H9 (cell line): ENCODE data around the gene COA1. TPM values are rescaled to one million over a fixed set of nuclear protein-coding genes. Genes with fewer than 3 reads are reported as not detected.
A peak's percentile ranks its signal among the peaks of the same experiment; 100 is the strongest.

Experiments
- DNase-seq: peaks from one replicate; pipeline ENCODE4 v3.0.0-alpha.2; 2017
- H2AFZ ChIP-seq: one replicate; pipeline ENCODE4 v1.6.1; 2013; ENCODE audit warnings: mild to moderate bottlenecking, low read length, control low read depth, moderate library complexity
- H2AK5ac ChIP-seq: 2 replicates; pipeline ENCODE4 v1.6.1; 2013; ENCODE audit warnings: low read length, control low read depth, mixed read lengths; ENCODE audit not compliant: insufficient read length
- H2BK120ac ChIP-seq: one replicate; pipeline ENCODE4 v1.6.1; 2013; ENCODE audit warnings: low read depth, mild to moderate bottlenecking, low read length, control low read depth, inconsistent platforms; ENCODE audit not compliant: poor library complexity, severe bottlenecking
- H2BK12ac ChIP-seq: 2 replicates; pipeline ENCODE4 v1.6.1; 2013; ENCODE audit warnings: low read length, control low read depth, mixed read lengths, low read depth; ENCODE audit not compliant: insufficient read length
- H2BK15ac ChIP-seq: 2 replicates; pipeline ENCODE4 v1.6.1; 2013; ENCODE audit warnings: low read depth, low read length, control low read depth
- H2BK20ac ChIP-seq: one replicate; pipeline ENCODE4 v1.6.1; 2013; ENCODE audit warnings: low read depth, mild to moderate bottlenecking, low read length, control low read depth, inconsistent platforms; ENCODE audit not compliant: poor library complexity, severe bottlenecking
- H2BK5ac ChIP-seq: 2 replicates; pipeline ENCODE4 v1.6.1; 2013; ENCODE audit warnings: low read length, control low read depth, mixed read lengths; ENCODE audit not compliant: insufficient read length
- H3K14ac ChIP-seq: 2 replicates; pipeline ENCODE4 v1.6.1; 2013; ENCODE audit warnings: low read length, control low read depth; ENCODE audit not compliant: insufficient read depth
- H3K18ac ChIP-seq: 2 replicates; pipeline ENCODE4 v1.6.1; 2013; ENCODE audit warnings: low read depth, mild to moderate bottlenecking, mixed read lengths, low read length, control low read depth; ENCODE audit not compliant: insufficient read length
- H3K23ac ChIP-seq: 2 replicates; pipeline ENCODE4 v1.6.1; 2013; ENCODE audit warnings: low read length, control low read depth, mixed read lengths, low read depth; ENCODE audit not compliant: insufficient read length
- H3K23me2 ChIP-seq: 2 replicates; pipeline ENCODE4 v1.6.1; 2013; ENCODE audit warnings: low read depth, mild to moderate bottlenecking, mixed read lengths, low read length, control low read depth; ENCODE audit not compliant: insufficient read length, poor library complexity, severe bottlenecking
- H3K27ac ChIP-seq: 2 replicates; pipeline ENCODE4 v1.5.1; 2013; ENCODE audit warnings: low read length, control low read depth, mixed read lengths, low read depth; ENCODE audit not compliant: insufficient read length
- H3K27me3 ChIP-seq: 2 replicates; pipeline ENCODE4 v1.6.1; 2013; ENCODE audit warnings: low read length, control low read depth, inconsistent platforms; ENCODE audit not compliant: insufficient read depth
- H3K4ac ChIP-seq: 2 replicates; pipeline ENCODE4 v1.6.1; 2013; ENCODE audit warnings: low read depth, mild to moderate bottlenecking, control low read depth, inconsistent platforms, low read length, moderate library complexity
- H3K4me1 ChIP-seq: 2 replicates; pipeline ENCODE4 v1.6.1; 2013; ENCODE audit warnings: low read length, control low read depth, inconsistent platforms; ENCODE audit not compliant: insufficient read depth
- H3K4me2 ChIP-seq: 2 replicates; pipeline ENCODE4 v1.6.1; 2013; ENCODE audit warnings: low read length, control low read depth, mixed read lengths; ENCODE audit not compliant: insufficient read length, insufficient read depth
- H3K56ac ChIP-seq: 2 replicates; pipeline ENCODE4 v1.6.1; 2013; ENCODE audit warnings: low read depth, mild to moderate bottlenecking, mixed read lengths, low read length, control low read depth; ENCODE audit not compliant: insufficient read length
- H3K79me1 ChIP-seq: 2 replicates; pipeline ENCODE4 v1.6.1; 2013; ENCODE audit warnings: low read depth, mild to moderate bottlenecking, moderate library complexity, low read length, control low read depth, inconsistent platforms; ENCODE audit not compliant: insufficient read depth, poor library complexity, severe bottlenecking
- H3K79me2 ChIP-seq: 2 replicates; pipeline ENCODE4 v1.6.1; 2013; ENCODE audit warnings: low read length, control low read depth, inconsistent platforms; ENCODE audit not compliant: insufficient read depth
- H3K9ac ChIP-seq: 2 replicates; pipeline ENCODE4 v1.6.1; 2013; ENCODE audit warnings: low read length, control low read depth, mixed read lengths; ENCODE audit not compliant: insufficient read length; ENCODE audit errors: extremely low read depth
- H3K9me3 ChIP-seq: one replicate; pipeline ENCODE4 v1.6.1; 2013; ENCODE audit warnings: low read depth, low read length, inconsistent platforms; ENCODE audit not compliant: control insufficient read depth
- H3T11ph ChIP-seq: one replicate; pipeline ENCODE4 v1.6.1; 2013; ENCODE audit warnings: mild to moderate bottlenecking, low read length, control low read depth, inconsistent platforms
- H4K20me1 ChIP-seq: one replicate; pipeline ENCODE4 v1.6.1; 2013; ENCODE audit not compliant: control insufficient read depth, insufficient read length, insufficient read depth
- H4K5ac ChIP-seq: 2 replicates; pipeline ENCODE4 v1.6.1; 2013; ENCODE audit warnings: low read depth, mild to moderate bottlenecking, mixed read lengths, low read length, control low read depth; ENCODE audit not compliant: insufficient read length
- H4K8ac ChIP-seq: replicated peaks from 2 replicates; pipeline ENCODE4 v1.6.1; 2013; ENCODE audit warnings: low read length, control low read depth, mixed read lengths, low read depth; ENCODE audit not compliant: insufficient read length
- H4K91ac ChIP-seq: 2 replicates; pipeline ENCODE4 v1.6.1; 2013; ENCODE audit warnings: low read depth, mild to moderate bottlenecking, moderate library complexity, mixed read lengths, low read length, control low read depth; ENCODE audit not compliant: insufficient read length
- H3K27ac Mint-ChIP-seq, 3 experiments: 2 replicates in 2 of 3; 3 replicates in 1 of 3; pipeline ENCODE4 v1.8.0; 2020 to 2021; ENCODE audit warnings: mixed read lengths in 3 of 3, mild to moderate bottlenecking in 1 of 3, moderate library complexity in 1 of 3
- H3K27me3 Mint-ChIP-seq: 2 replicates; pipeline ENCODE4 v1.8.0; 2021; ENCODE audit warnings: low read depth, mild to moderate bottlenecking, moderate library complexity, mixed read lengths
- H3K36me3 Mint-ChIP-seq, 3 experiments: 2 replicates in 2 of 3; 3 replicates in 1 of 3; pipeline ENCODE4 v1.8.0; 2020 to 2021; ENCODE audit warnings: low read depth in 3 of 3, mixed read lengths in 3 of 3; ENCODE audit not compliant: insufficient read depth in 1 of 3
- H3K4me1 Mint-ChIP-seq, 2 experiments: 2 replicates each; pipeline ENCODE4 v1.8.0; 2020; ENCODE audit warnings: mixed read lengths in 2 of 2
- H3K4me3 Mint-ChIP-seq, 2 experiments: 2 replicates in 1 of 2; 3 replicates in 1 of 2; pipeline ENCODE4 v1.8.0; 2020 to 2021; ENCODE audit warnings: mild to moderate bottlenecking in 2 of 2, mixed read lengths in 2 of 2, moderate library complexity in 1 of 2
- H3K9me3 Mint-ChIP-seq, 2 experiments: 2 replicates in 1 of 2; 3 replicates in 1 of 2; pipeline ENCODE4 v1.8.0; 2020; ENCODE audit warnings: mild to moderate bottlenecking in 2 of 2, mixed read lengths in 2 of 2, moderate library complexity in 1 of 2
- WGBS: extraction: QIAGEN DNeasy Blood & Tissue Kit; methylation state at CpG from one replicate; pipeline ENCODE4 v1.1.7; 2013; ENCODE audit warnings: missing lambda C conversion rate, low lambda C conversion rate, mixed read lengths; ENCODE audit not compliant: insufficient read length; ENCODE audit errors: extremely low coverage; 5-methylcytosine and 5-hydroxymethylcytosine counted together
- total RNA-seq: library from RNA; stranded (reverse); gene quantifications from 2 replicates; pipeline ENCODE4 v1.2.1, GENCODE V29; 2021
- TF ChIP-seq, protein P1 (sequence below): fragments of 200-600 bp; sonication (generic); conservative IDR thresholded peaks from 3 replicates; pipeline ENCODE4 v1.8.0; 2021; ENCODE audit warnings: antibody characterized with exemption, mild to moderate bottlenecking

COA1 gene
- total RNA-seq, 1 experiment from 2014 or later = 138 TPM

DNA sequence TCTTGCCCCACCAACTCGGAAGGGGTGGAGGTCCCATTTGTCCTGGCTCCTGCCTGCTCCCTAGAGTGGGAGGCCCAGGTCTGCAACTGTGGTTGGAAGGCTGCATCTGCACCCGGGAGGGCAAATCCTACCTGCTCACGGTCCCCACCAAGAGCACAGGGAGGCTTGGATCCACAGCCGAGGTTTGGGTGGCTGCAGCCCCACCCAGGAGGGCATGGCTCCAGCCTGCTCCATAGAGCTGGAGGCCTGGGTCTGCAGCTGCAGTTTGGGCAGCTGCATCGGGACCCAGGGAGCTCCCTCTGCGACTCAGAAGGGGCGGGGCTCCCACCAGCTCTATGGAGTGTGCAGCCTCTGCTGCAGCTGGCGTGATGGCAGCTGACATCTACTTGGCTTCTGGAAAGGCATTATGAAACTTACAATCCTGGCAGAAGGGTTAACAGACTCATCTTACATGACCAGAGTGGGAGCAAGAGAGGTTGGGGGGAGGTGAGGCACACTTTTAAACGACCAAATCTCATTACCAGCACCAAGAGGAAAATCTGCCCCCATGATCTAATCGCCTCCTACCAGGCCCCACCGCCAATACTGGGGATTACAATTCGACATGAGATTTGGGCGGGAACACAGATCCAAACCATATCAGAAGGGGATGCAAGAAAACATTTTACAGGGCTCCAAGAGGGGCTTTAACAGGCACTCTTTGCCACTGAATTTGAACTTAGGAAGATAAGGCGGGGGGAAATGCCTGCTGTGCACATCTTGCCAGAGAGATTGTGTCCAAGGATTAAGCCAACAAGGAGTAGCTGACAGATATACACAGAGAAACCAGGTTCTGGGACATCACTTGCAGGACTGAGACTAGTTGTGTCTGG is 20.9 kb upstream of the COA1 start:
- no peaks in the 10 kb centered on the region for H3K36me3 Mint-ChIP-seq
- Histone ChIP-seq H4K20me1 (no peaks in the 10 kb centered on the region), H3K9ac (no peak overlapping the region), H2BK120ac (no peak overlapping the region), H3K23ac (no peak overlapping the region), H3K9me3 (no peaks in the 10 kb centered on the region), H3K4ac (no peak overlapping the region), H3K23me2 (no peaks in the 10 kb centered on the region), H3K4me1 (no peaks in the 10 kb centered on the region), H2AK5ac (no peak overlapping the region), H3K56ac (no peak overlapping the region), H3K4me2 (no peak overlapping the region), H3K27me3 (no peaks in the 10 kb centered on the region), H3T11ph (no peak overlapping the region), H3K27ac (no peak overlapping the region), H3K18ac (no peak overlapping the region), H2BK15ac (no peak overlapping the region), H4K5ac (no peak overlapping the region), H3K14ac (peak overlapping the region; percentile 41; the same call in 1 of the 2 replicates), H3K79me2 (no peaks in the 10 kb centered on the region), H2AFZ (no peak overlapping the region), H4K91ac (no peak overlapping the region), H2BK12ac (no peak overlapping the region), H2BK5ac (no peak overlapping the region), H3K79me1 (no peaks in the 10 kb centered on the region), H4K8ac (no peak overlapping the region), H2BK20ac (no peak overlapping the region)
- H3K27me3 Mint-ChIP-seq = peaks cover 5% of the 10 kb centered on the region
- peak; percentile 53 for DNase-seq
- H3K27ac Mint-ChIP-seq = no peak overlapping the region
- WGBS = no CpG with 5 or more reads among the region's 14 CpGs
- H3K9me3 Mint-ChIP-seq = no peaks in the 10 kb centered on the region
- H3K4me1 Mint-ChIP-seq = peaks cover 5 to 7% of the 10 kb centered on the region in 2 experiments
- TF ChIP-seq, protein P1, sequence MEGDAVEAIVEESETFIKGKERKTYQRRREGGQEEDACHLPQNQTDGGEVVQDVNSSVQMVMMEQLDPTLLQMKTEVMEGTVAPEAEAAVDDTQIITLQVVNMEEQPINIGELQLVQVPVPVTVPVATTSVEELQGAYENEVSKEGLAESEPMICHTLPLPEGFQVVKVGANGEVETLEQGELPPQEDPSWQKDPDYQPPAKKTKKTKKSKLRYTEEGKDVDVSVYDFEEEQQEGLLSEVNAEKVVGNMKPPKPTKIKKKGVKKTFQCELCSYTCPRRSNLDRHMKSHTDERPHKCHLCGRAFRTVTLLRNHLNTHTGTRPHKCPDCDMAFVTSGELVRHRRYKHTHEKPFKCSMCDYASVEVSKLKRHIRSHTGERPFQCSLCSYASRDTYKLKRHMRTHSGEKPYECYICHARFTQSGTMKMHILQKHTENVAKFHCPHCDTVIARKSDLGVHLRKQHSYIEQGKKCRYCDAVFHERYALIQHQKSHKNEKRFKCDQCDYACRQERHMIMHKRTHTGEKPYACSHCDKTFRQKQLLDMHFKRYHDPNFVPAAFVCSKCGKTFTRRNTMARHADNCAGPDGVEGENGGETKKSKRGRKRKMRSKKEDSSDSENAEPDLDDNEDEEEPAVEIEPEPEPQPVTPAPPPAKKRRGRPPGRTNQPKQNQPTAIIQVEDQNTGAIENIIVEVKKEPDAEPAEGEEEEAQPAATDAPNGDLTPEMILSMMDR = no peak
- H3K4me3 Mint-ChIP-seq = no peak overlapping the region
